Measurements from ENCODE around the gene STARD5.

Gene STARD5

GRCh38 chr15:81274255-81274654, 49.7 kb downstream of the STARD5 start:
- DNase-seq (ENCODE audit: low spot score) = no peak

GRCh38 chr15:81273855-81274254, 50.1 kb downstream of the STARD5 start:
- DNase-seq (ENCODE audit: low spot score) = no peak

DNA sequence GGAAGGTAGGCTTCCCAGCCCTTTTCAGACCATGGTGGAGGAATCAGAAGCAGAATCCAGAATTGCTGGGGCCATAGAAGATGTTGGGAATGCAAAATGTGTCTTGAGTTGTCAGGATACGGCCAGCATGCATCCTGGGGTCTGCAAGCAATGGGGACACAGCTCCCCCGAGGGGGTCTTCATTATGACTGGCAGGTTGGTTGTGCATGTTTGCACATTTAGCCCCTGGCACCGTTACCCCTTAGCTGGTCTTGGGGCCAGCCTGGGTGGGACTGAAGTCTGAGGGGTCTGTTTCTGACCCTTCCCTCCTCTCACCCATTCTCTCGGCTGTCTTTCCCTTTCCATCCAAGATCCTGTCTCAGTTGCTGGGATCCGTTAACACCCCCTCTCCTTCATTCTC, 50.7 kb downstream of the STARD5 start:
- DNase-seq (ENCODE audit: low spot score) = no peak

DNA sequence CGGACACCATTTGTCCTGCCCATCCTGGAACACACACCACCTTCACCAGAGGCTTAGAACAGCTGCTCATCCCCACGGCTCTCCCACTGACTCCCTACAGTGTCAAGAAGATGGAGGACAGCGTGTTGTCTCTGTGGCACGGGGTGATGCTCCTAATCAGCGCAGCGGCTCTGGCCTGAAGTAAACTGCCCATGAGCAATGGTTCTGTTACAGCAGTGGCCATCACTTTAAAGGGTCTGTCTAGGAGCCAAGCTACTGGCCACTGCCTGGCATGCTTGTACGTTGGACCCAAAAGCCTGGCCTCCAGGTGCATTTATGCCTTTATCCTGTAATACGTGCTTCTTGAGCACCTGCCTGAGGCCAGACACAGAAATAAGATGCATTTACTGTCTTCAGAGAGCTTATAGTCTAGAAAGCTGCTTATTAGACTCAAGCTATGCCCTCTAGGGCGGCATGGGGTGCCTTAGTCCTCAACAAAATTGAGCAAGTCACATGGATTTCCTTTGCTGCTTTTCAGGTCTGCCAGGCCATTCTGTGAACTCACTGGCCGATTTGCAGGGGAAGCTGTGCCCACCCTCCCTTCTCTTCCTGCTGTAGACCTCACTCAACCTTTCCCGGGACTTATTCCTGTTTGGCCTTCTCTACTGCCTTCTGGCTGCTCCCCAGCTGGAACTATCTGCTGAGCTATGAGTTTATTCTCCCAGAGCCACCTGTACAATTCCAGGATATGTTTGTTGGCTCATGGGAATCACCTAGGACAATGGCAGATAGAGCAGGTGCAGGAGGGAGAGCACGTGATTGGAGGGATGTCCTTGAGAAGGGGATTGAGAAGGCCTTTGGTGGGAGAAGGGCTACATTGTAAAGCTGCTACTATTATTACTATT, 51.9 kb downstream of the STARD5 start:
- no peak for DNase-seq (ENCODE audit: low spot score)

- no peak for DNase-seq (ENCODE audit: low spot score)
Measured at GRCh38 chr15:81270781-81271491, 53.0 kb downstream of the STARD5 start.

GRCh38 chr15:81270188-81270587, 53.8 kb downstream of the STARD5 start:
- DNase-seq (ENCODE audit: low spot score) = no peak

- DNase-seq (ENCODE audit: low spot score) = no peak
Measured at GRCh38 chr15:81268881-81269601, 54.9 kb downstream of the STARD5 start.

GRCh38 chr15:81268340-81268739, 55.6 kb downstream of the STARD5 start:
- DNase-seq (ENCODE audit: low spot score) = no peak

DNA sequence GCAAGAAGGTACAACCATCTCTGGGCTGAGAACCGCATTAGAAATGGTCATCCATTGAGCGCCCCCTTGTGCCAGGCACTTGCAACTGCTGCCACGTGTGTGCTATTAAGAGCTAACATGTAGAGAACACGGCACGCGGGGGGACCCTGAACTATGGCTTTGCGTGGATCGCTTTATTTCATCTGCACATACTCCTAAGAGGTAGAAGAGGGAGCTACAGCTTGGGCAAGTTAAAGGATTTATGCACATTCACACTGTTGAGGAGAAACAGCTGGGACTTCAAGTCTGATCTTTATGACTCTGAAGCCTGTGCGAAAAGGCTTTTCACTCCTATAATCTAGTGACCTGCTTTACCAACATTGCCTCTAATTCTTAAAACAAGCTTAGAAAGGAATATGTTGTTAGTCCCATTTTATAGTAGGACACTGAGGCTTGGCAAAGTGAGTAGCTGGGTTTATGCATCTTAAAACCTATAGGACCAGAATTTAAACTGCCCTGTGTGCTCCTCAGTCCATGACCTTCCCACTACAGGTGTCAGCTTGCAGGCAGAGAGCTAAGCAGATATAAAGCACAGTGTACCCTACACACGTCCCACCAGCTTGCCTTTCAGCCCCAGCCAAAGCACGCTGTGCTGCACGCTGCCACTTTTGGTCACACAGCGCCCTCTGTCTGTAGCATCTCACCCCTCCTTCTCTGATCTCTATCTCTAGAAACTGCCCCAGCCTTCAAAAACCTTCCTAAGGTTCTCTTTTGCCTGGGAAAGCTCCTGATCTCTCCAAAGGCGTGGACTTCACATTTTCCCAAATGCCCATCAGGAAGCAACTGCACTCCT, 57.8 kb downstream of the STARD5 start:
- peak; percentile 72 for DNase-seq (ENCODE audit: low spot score)

GRCh38 chr15:81265256-81265943, 58.5 kb downstream of the STARD5 start:
- DNase-seq (ENCODE audit: low spot score) = no peak

DNA sequence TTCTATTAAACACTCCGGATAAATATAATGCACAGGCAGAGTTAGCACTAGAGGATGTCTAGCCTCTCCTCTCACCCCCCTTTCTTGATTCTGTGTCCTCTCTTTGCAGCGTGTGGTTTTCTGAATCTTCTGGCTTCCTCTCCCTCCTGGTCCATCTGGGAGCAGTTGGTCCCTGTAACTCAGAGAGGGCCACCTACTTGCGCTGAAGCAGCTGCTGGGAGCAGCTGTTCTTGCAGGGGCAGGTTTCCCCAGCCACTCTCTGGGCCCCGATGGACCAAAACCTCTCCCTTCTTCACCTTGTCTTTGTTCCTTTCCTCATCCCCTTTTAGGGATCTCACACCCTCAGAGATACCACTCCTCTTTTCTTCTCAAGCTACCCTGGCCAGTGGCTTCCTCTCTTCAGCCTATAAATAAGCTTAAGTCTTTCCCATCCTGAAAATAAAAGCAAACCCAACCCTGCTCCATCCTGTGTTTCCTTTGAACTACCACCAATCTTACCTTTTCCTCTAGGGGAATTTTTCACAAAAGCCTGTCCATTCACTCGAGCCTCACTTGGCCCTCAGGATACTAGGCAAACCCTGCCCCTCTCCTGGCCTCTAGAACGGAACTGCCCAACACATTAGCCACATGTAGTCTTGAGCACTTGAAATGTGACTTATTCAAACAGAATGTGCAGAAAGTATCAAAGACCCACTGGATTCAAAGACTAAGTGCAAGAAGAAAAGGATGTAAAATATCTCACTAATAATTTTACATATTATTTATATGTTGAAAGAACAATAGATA, 59.7 kb downstream of the STARD5 start:
- DNase-seq (ENCODE audit: low spot score) = no peak

DNA sequence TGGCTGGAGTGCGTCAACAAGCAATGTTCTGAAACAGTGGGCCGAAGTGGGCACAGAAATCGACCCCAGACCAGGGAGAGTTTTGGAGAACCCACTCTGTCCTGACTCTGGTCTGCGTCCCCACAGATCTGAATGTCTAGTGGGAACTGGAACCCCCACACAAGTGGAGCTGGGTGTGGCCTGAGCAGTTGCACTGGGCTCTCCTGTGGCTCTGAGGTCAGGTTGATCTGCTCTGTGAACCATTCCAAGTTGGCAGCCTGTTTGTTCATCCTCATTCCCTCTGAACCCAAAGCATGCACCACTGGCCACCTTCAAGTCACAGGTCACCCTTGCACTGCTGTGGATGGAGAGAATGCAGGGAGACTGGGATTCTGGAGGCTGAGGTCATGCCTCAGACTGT, 60.5 kb downstream of the STARD5 start:
- no peak for DNase-seq (ENCODE audit: low spot score)

- DNase-seq (ENCODE audit: low spot score) = no peak
Measured at GRCh38 chr15:81261172-81261811, 62.6 kb downstream of the STARD5 start.

DNA sequence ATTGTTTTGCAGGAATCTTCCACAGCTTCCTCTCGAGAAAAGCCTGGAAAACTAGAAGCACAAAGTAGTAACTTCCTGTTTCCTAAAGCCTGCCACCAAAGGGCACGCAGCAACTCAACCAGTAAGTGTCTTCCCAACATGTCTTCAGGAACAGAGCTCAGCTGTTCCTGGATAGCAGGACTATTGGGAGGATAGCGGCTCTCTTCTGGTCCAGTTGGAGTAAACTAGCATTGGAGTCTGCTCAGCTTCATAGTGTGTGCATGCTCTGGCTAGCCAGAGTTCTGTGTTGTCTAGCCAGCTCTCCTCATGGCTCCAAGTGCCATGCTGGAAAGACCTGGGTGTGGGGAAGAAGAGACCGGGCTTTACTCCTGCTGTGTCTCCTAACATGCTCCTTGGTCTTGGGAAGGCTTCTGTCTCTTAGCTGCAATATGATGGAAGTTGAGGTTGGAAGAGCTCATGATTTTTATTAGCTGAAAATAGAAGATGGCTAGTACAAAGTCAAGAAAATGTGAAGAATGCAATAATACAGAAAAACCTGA, 64.1 kb downstream of the STARD5 start:
- DNase-seq (ENCODE audit: low spot score) = no peak
